Activated CD8-positive, alpha-beta memory T cell treated with anti-CD3 and anti-CD28 coated beads, Interleukin-2, amount 10 ng/mL, durations not matched to agents 7 days and 5 days (primary cell): ENCODE results near the gene SLX4. TPM values are rescaled to one million over a fixed set of nuclear protein-coding genes. Genes with fewer than 3 reads are reported as not detected.

ENCODE experiments used
- ATAC-seq: fragments of 150-1000 bp; cut with Tn5 transposase; one replicate; pipeline ENCODE4 v1.10.0; 2021; ENCODE audit warnings: moderate library complexity
- CTCF ChIA-PET: fragments of 350-600 bp; sonication (Branson Sonifier 250); formaldehyde crosslinking; loops from one replicate; lab custom pipeline; 2021; ENCODE audit warnings: antibody characterized with exemption; lab: Charles Lee
- DNase-seq: peaks from one replicate; pipeline ENCODE4 v3.0.0-alpha.2; 2020
- H3K27ac Mint-ChIP-seq: one replicate; pipeline ENCODE4 v1.8.0; 2021; ENCODE audit warnings: mild to moderate bottlenecking, mixed read lengths
- H3K27me3 Mint-ChIP-seq: one replicate; pipeline ENCODE4 v1.8.0; 2021; ENCODE audit warnings: mixed read lengths
- H3K36me3 Mint-ChIP-seq: one replicate; pipeline ENCODE4 v1.8.0; 2021; ENCODE audit warnings: mild to moderate bottlenecking, mixed read lengths
- H3K4me1 Mint-ChIP-seq: one replicate; pipeline ENCODE4 v1.8.0; 2021; ENCODE audit warnings: mixed read lengths
- H3K4me3 Mint-ChIP-seq: one replicate; pipeline ENCODE4 v1.8.0; 2021; ENCODE audit warnings: mild to moderate bottlenecking, moderate library complexity, mixed read lengths
- H3K9me3 Mint-ChIP-seq: one replicate; pipeline ENCODE4 v1.8.0; 2022; ENCODE audit warnings: low read depth, mixed read lengths
- total RNA-seq, 2 experiments: library from RNA; stranded (reverse); gene quantifications; one replicate each; pipeline ENCODE4 v1.2.3, GENCODE V29; 2021

The SLX4 gene
- total RNA-seq, 2 experiments from 2014 or later: 19.0 to 24.6 TPM

DNA sequence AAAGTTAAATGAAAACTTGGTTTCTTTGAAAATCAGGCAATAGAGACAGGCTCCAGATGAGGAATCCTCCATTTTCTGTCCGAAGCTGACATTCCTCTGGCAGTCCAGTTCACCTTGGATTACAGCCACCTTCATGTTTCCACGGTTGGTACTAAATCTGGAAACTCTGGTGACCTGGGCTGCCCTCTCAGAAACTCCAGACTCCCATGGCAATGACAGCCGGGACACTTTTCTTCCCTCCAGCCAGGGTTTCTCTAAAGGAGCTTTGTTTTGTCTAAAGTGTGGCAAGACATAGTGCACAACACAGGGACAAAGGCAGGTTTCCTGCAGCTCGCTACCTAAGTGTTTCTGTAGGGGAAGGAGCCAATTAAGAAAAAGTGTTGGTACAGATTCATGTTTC, 74.6 kb downstream of the SLX4 start:
- ATAC-seq: no peak
- CTCF ChIA-PET: no interaction called here

GRCh38 chr16:3536271-3536731, 75.1 kb downstream of the SLX4 start:
- CTCF ChIA-PET: no interaction called here
- H3K27me3 Mint-ChIP-seq: no peaks in the 10 kb centered on the region
- DNase-seq: no peak
- no peaks in the 10 kb centered on the region for H3K9me3 Mint-ChIP-seq
- H3K36me3 Mint-ChIP-seq: peaks cover 20% of the 10 kb centered on the region
- H3K4me1 Mint-ChIP-seq: no peaks in the 10 kb centered on the region
- H3K4me3 Mint-ChIP-seq: no peak overlapping the region
- ATAC-seq: no peak
- H3K27ac Mint-ChIP-seq: peak overlapping the region; percentile 37

More for the DNA sequence above, 74.6 kb downstream of the SLX4 start:
- no peak overlapping the region for H3K27ac Mint-ChIP-seq
- H3K4me1 Mint-ChIP-seq: no peaks in the 10 kb centered on the region
- H3K4me3 Mint-ChIP-seq: no peak overlapping the region
- H3K9me3 Mint-ChIP-seq: no peaks in the 10 kb centered on the region
- H3K27me3 Mint-ChIP-seq: no peaks in the 10 kb centered on the region
- no peak for DNase-seq
- H3K36me3 Mint-ChIP-seq: peaks cover 20% of the 10 kb centered on the region

DNA sequence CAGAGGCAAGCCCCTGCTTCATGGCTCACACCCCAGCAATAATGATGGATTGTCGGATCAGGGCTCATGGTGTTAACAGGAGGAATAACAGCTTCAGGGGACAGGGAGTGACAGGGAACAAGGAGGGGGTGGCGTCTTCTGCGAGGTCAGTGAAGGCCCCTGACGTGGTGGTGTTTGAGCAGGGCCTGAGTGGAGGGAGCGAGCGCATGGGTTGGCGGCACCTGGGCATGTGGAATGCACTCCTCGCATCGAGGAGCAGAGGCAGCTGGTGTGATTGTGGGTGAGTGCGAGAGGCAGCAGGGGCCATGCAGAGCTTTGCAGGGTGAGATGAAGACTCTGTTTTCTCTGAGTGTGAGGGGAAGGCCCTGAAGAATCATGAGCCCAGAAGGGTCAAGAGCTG, 77.3 kb downstream of the SLX4 start:
- ATAC-seq (no peak), DNase-seq (no peak)
- Mint-ChIP-seq H3K27me3 (no peaks in the 10 kb centered on the region), H3K4me3 (no peak overlapping the region), H3K4me1 (no peaks in the 10 kb centered on the region), H3K36me3 (peaks cover 4% of the 10 kb centered on the region), H3K9me3 (no peaks in the 10 kb centered on the region), H3K27ac (no peak overlapping the region)
- CTCF ChIA-PET: no interaction called here

- no peak overlapping the region for H3K27ac Mint-ChIP-seq
- H3K4me3 Mint-ChIP-seq: no peak overlapping the region
- H3K27me3 Mint-ChIP-seq: no peaks in the 10 kb centered on the region
- ATAC-seq: no peak
- peaks cover 7% of the 10 kb centered on the region for H3K36me3 Mint-ChIP-seq
- peaks cover 5% of the 10 kb centered on the region for H3K4me1 Mint-ChIP-seq
- H3K9me3 Mint-ChIP-seq: no peaks in the 10 kb centered on the region
- CTCF ChIA-PET: no interaction called here
- DNase-seq: no peak
These were observed 78.7 kb downstream of the SLX4 start for GRCh38 chr16:3532741-3533140.

Other genes starting within 250 kb of the SLX4 start
- 10 to 100 TPM; 15.6 to 18.2 TPM for gene ZSCAN32, start 210.6 kb downstream of the SLX4 start, total RNA-seq
- 10 to 100 TPM; 13.9 to 15.4 TPM for gene ZNF174, start 210.4 kb downstream of the SLX4 start, total RNA-seq
- 1 to 10 TPM; 2.4 to 2.6 TPM for gene ZNF597, start 168.1 kb downstream of the SLX4 start, total RNA-seq
- gene NAA60, start 167.9 kb downstream of the SLX4 start, total RNA-seq: 10 to 100 TPM; 50.2 to 50.6 TPM
- not detected for gene C16orf90, start 116.1 kb downstream of the SLX4 start, total RNA-seq
- gene CLUAP1, start 110.6 kb downstream of the SLX4 start, total RNA-seq: 10 to 100 TPM; 11.4 to 18.0 TPM
- 100 to 1,000 TPM in 1 of 2 experiments, 10 to 100 TPM in 1; 77.2 to 116 TPM for gene NLRC3, start 34.2 kb downstream of the SLX4 start, total RNA-seq
- 10 to 100 TPM; 33.8 to 53.4 TPM for gene DNASE1, start 43.1 kb upstream of the SLX4 start, total RNA-seq
- gene TRAP1, start 105.9 kb upstream of the SLX4 start, total RNA-seq: 100 to 1,000 TPM; 147 to 193 TPM